ENCODE results near the gene TDRD9. TPM values are rescaled to one million over a fixed set of nuclear protein-coding genes. Genes with fewer than 3 reads are reported as not detected.

The TDRD9 gene
- total and polyA plus RNA-seq, 8 donors = 0.85 to 8.8 (median 2.4) TPM; not detected in 2

DNA sequence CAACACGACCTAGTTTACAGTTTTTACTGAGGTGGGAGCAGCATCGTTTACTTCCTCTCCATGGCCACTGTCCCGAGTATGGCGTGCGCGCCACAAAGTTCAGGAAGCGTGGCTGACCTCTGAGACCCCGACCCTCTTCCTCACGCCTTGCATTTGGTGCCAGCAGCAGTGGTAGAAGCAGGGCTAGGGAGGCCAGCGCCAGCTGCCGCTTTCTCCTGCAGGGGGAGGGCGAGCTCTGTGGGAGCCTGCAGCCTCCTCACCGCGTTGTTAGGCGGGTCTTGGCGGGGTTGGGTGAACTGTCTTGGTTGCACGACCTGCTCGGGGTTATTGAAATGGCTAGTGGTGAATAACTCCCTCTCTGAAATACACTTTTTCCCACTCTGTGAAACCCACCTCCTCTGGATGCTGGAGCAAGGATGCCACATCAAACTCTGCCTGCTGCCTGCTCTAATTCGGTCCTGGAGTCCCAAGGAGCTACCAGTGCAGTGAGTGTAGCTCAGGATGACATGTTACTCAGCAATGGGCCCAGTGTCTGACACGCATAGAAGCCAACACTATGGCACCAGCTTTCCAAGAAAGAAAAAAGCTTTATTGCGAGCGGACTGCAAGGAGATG lies 22.3 kb upstream of the TDRD9 start:
- whole genome bisulfite sequencing, 5 donors = 54 to 71% (median 59%) methylated on average over 15 to 22 of the region's 22 CpGs
- DNase-seq = peak in 1 of 2 donors; percentile 38

DNA sequence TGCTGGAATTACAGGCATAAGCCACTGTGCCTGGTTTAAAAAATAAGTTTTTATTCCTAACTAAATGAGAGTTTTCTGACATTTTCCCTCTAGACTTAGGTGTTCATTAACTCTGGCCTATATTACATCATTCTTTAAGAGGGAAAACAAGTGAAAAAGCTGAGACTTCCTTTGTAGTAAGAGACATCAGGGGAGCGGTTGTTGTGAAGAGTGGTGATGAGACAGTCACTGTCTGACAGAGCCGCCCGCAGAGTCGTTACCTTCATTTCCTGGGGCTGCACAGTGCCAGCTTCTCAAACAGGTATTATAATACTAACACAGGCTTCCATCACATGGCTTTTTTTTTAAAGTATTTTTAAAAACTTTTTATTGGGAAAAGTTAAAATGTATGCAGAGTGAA lies 19.7 kb upstream of the TDRD9 start:
- no peak for DNase-seq
- no peaks in the 10 kb centered on the region for H3K9me3 ChIP-seq
- H3K4me1 ChIP-seq = peaks cover 7 to 14% (median 14%) of the 10 kb centered on the region in 4 donors
- no peak overlapping the region for H3K4me3 ChIP-seq
- H3K36me3 ChIP-seq = peaks cover 25 to 37% (median 29%) of the 10 kb centered on the region in 4 donors
- no peak for TF ChIP-seq POLR2A (IDR thresholded peaks at IDR 0.05)
- TF ChIP-seq EP300 (IDR thresholded peaks at IDR 0.05) = no peak
- no peak for TF ChIP-seq POLR2AphosphoS5 (IDR thresholded peaks at IDR 0.05)
- TF ChIP-seq, protein P1, sequence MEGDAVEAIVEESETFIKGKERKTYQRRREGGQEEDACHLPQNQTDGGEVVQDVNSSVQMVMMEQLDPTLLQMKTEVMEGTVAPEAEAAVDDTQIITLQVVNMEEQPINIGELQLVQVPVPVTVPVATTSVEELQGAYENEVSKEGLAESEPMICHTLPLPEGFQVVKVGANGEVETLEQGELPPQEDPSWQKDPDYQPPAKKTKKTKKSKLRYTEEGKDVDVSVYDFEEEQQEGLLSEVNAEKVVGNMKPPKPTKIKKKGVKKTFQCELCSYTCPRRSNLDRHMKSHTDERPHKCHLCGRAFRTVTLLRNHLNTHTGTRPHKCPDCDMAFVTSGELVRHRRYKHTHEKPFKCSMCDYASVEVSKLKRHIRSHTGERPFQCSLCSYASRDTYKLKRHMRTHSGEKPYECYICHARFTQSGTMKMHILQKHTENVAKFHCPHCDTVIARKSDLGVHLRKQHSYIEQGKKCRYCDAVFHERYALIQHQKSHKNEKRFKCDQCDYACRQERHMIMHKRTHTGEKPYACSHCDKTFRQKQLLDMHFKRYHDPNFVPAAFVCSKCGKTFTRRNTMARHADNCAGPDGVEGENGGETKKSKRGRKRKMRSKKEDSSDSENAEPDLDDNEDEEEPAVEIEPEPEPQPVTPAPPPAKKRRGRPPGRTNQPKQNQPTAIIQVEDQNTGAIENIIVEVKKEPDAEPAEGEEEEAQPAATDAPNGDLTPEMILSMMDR (IDR thresholded peaks at IDR 0.05) = no peak
- no peak overlapping the region for H3K27ac ChIP-seq
- no peaks in the 10 kb centered on the region for H3K27me3 ChIP-seq
- WGBS, 5 donors = 91 to 99% (median 95%) methylated on average over 4 of the region's 4 CpGs
- intact Hi-C loops (cut with DNase I; ENCODE audit: low total_unique reads) = loop anchor here (5.0 kb wide), 1 partner anchor 101 kb away; no protein-coding TSS in a partner anchor

More for the DNA sequence above, 22.3 kb upstream of the TDRD9 start:
- H3K4me3 ChIP-seq = no peak overlapping the region
- no peak for TF ChIP-seq POLR2AphosphoS5 (IDR thresholded peaks at IDR 0.05)
- TF ChIP-seq, protein P1 (IDR thresholded peaks at IDR 0.05) = no peak
- no peak for TF ChIP-seq EP300 (IDR thresholded peaks at IDR 0.05)
- no peak for TF ChIP-seq POLR2A (IDR thresholded peaks at IDR 0.05)
- H3K27me3 ChIP-seq = peaks cover 0 to 2% (median 0%) of the 10 kb centered on the region in 3 donors
- no peak overlapping the region for H3K27ac ChIP-seq
- H3K4me1 ChIP-seq = peaks cover 7 to 19% (median 16%) of the 10 kb centered on the region in 4 donors
- no peaks in the 10 kb centered on the region for H3K9me3 ChIP-seq
- H3K36me3 ChIP-seq = peaks cover 0 to 11% (median 2%) of the 10 kb centered on the region in 4 donors
- intact Hi-C loops (cut with DNase I; ENCODE audit: low total_unique reads) = loop anchor here (5.0 kb wide), 1 partner anchor 99 kb away; no protein-coding TSS in a partner anchor

DNA sequence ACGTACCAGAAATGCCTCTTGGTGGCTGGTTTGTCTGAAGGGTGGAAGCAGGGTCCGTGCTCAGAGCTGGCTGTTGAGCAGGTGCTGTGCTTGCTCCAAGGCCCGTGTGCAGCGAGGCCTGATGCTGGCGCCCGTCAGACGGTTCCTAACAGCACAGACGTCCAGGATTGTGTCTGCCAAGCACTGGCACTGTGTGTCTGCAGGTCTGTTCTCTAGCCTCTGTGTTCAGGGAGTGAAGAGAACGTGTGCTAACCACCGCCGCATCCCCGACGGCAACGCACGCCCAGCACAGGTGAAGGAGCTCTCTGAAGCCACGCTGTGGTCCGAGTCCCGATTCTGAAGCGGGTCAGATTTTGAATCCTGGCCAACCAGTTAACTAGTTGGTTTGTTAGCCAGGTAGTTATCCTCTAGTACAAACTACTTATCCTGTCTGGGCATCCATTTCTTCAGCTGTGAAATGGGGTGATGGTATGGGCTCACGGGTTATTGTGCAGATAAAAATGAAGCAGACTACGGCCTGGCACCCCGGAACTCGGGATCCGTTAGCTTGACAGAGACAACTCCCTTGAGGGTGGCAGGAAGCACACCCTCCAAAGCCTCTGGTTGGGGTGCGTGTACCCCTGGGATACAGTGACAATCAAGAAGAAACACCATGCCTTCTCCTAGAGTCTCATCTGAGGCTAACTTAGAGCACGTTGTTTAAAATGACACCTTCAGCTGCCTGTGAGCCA lies 18.6 kb upstream of the TDRD9 start:
- H3K36me3 ChIP-seq = peaks cover 34 to 48% (median 40%) of the 10 kb centered on the region in 4 donors
- DNase-seq = no peak
- no peaks in the 10 kb centered on the region for H3K9me3 ChIP-seq
- H3K27me3 ChIP-seq = no peaks in the 10 kb centered on the region
- intact Hi-C loops (cut with DNase I; ENCODE audit: low total_unique reads) = loop anchor here (5.0 kb wide), 1 partner anchor 102 kb away; no protein-coding TSS in a partner anchor
- 75 to 83% (median 79%) methylated on average over 25 to 26 of the region's 26 CpGs for WGBS, 5 donors
- peak overlapping the region in 4 of 5 donors; percentile 5 to 52 (median 14) for H3K27ac ChIP-seq
- H3K4me3 ChIP-seq = peak overlapping the region in 2 of 4 donors; percentile 12 to 14
- TF ChIP-seq POLR2A (IDR thresholded peaks at IDR 0.05) = no peak
- no peak for TF ChIP-seq EP300 (IDR thresholded peaks at IDR 0.05)
- TF ChIP-seq, protein P1 (IDR thresholded peaks at IDR 0.05) = no peak
- peaks cover 7 to 14% (median 14%) of the 10 kb centered on the region in 4 donors for H3K4me1 ChIP-seq

DNA sequence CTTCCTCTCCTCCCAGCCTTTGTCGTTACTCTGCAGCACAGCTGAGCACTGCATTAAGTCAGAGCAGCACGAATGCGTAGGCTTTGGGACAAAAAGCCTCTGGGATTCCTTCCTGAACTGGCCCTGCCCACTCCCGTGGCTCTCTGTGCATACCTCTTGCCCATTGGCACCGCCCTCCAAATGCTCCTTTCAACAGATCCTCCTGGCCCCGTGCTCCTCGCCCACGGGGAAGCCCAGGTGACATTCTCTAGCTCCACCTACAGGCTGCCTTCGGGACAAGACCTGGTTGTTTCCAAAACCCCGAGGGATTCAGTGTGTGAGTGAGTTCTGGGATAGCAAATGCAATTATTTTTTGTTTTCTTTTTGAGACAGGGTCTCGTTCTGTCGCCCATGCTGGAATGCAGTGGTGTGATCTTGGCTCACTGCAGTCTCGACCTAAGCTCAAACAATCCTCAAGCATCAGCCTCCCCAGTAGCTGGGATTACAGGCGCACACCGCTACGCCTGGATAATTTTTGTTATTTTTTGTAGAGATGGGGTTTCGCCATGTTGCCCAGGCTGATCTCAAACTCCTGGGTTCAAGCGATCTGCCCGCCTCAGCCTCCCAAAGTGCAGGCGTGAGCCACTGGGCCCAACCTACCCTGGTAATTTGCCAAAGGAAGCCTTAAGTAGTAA lies 17.9 kb upstream of the TDRD9 start:
- Histone ChIP-seq H3K4me1 (peaks cover 7 to 14% (median 14%) of the 10 kb centered on the region in 4 donors), H3K27me3 (no peaks in the 10 kb centered on the region), H3K9me3 (no peaks in the 10 kb centered on the region), H3K27ac (peak overlapping the region in 4 of 5 donors; percentile 5 to 52 (median 14)), H3K4me3 (peak overlapping the region in 2 of 4 donors; percentile 12 to 14), H3K36me3 (peaks cover 41 to 56% (median 47%) of the 10 kb centered on the region in 4 donors)
- 22 to 28% (median 26%) methylated on average over 20 of the region's 20 CpGs for WGBS, 5 donors
- intact Hi-C loops (cut with DNase I; ENCODE audit: low total_unique reads) = no loop called here
- TF ChIP-seq, protein P1 (IDR thresholded peaks at IDR 0.05) = peak in 5 of 7 experiments; percentile 73 to 96 (median 78)
- TF ChIP-seq POLR2A (IDR thresholded peaks at IDR 0.05) (no peak), EP300 (IDR thresholded peaks at IDR 0.05) (no peak), POLR2AphosphoS5 (IDR thresholded peaks at IDR 0.05) (peak; percentile 28 to 93 (median 43))
- peak; percentile 94 for DNase-seq

Measured in stomach (tissue), 9 donors.